Endothelial cell of umbilical vein (primary cell): ENCODE results near the gene ZNF354C. TPM values are rescaled to one million over a fixed set of nuclear protein-coding genes. Genes with fewer than 3 reads are reported as not detected.

Source experiments
- BruUV-seq: library from RNA; stranded (reverse); fragments of 400-500 nt; replicated peaks from 2 replicates; lab custom pipeline; 2021; lab: Mats Ljungman, UMichigan
- CTCF ChIA-PET: fragments of 300-600, 350-600 bp; sonication (Branson Sonifier 250); formaldehyde crosslinking; loops from one replicate; lab custom pipeline; 2021; ENCODE audit warnings: antibody characterized with exemption, inconsistent platforms; lab: Charles Lee
- POLR2A ChIA-PET: fragments of 300-600, 350-600 bp; sonication (Branson Sonifier 250); formaldehyde crosslinking; loops from one replicate; lab custom pipeline; 2021; ENCODE audit warnings: antibody characterized with exemption, inconsistent platforms; lab: Charles Lee
- DNase-seq: peaks from one replicate; pipeline ENCODE4 v3.0.0-alpha.2; 2011; ENCODE audit warnings: low read depth, low spot score
- FAIRE-seq: peaks from 2 replicates; lab custom pipeline; 2011; peaks lifted over from hg19 to GRCh38; lab: Jason Lieb, UNC
- H2AFZ ChIP-seq: 2 replicates; pipeline ENCODE4 v1.6.0; 2012; ENCODE audit warnings: low read depth, low read length, control low read depth, inconsistent platforms
- H3K27ac ChIP-seq: 2 replicates; pipeline ENCODE4 v1.5.1; 2011; ENCODE audit warnings: low read depth, mild to moderate bottlenecking, control low read depth, low read length, moderate library complexity; ENCODE audit not compliant: insufficient read depth
- H3K27me3 ChIP-seq, 2 experiments: 2 replicates each; pipeline versions ENCODE4 v1.6.0 to v1.6.1; 2011; ENCODE audit warnings: low read length in 2 of 2, mixed read lengths in 1 of 2; ENCODE audit not compliant: control insufficient read depth in 2 of 2, insufficient read depth in 2 of 2
- H3K36me3 ChIP-seq, 2 experiments: 2 replicates in 1 of 2; 3 replicates in 1 of 2; pipeline ENCODE4 v1.5.1; 2011; ENCODE audit warnings: low read length in 2 of 2, mild to moderate bottlenecking in 1 of 2, moderate library complexity in 1 of 2; ENCODE audit not compliant: control insufficient read depth in 2 of 2, insufficient read depth in 2 of 2; ENCODE audit errors: extremely low read depth in 1 of 2
- H3K4me1 ChIP-seq: 3 replicates; pipeline ENCODE4 v1.5.1; 2011; ENCODE audit warnings: mild to moderate bottlenecking, low read length; ENCODE audit not compliant: control insufficient read depth, insufficient read depth; ENCODE audit errors: extremely low read depth
- H3K4me2 ChIP-seq: 2 replicates; pipeline ENCODE4 v1.6.1; 2011; ENCODE audit warnings: low read length, control low read depth, mixed read lengths; ENCODE audit not compliant: insufficient read depth
- H3K4me3 ChIP-seq, 3 experiments: fragments of 200-600 bp in 1 of 3; sonication (generic), shearing (Covaris generic) in 1 of 3; replicated peaks in 1 of 3; 2 replicates each; pipeline ENCODE4 v1.5.1; 2011 to 2016; ENCODE audit warnings: control low read depth in 3 of 3, low read length in 3 of 3, mild to moderate bottlenecking in 2 of 3, inconsistent platforms in 1 of 3, low read depth in 1 of 3, moderate library complexity in 1 of 3; ENCODE audit not compliant: insufficient read depth in 1 of 3
- H3K79me2 ChIP-seq: 2 replicates; pipeline ENCODE4 v1.6.0; 2012; ENCODE audit warnings: low read length, inconsistent platforms; ENCODE audit not compliant: control insufficient read depth, insufficient read depth
- H3K9ac ChIP-seq: replicated peaks from 2 replicates; pipeline ENCODE3; 2011; ENCODE audit warnings: low read length, control low read depth; ENCODE audit not compliant: insufficient read depth; ENCODE audit errors: extremely low read depth
- H3K9me1 ChIP-seq: replicated peaks from 3 replicates; pipeline ENCODE4 v1.6.0; 2011; ENCODE audit warnings: mild to moderate bottlenecking, low read length; ENCODE audit not compliant: control insufficient read depth, insufficient read depth; ENCODE audit errors: extremely low read depth
- H3K9me3 ChIP-seq: replicated peaks from 2 replicates; pipeline ENCODE4 v1.5.1; 2012; ENCODE audit warnings: low read length, inconsistent platforms; ENCODE audit not compliant: control insufficient read depth, insufficient read depth
- H4K20me1 ChIP-seq: replicated peaks from 2 replicates; pipeline ENCODE3; 2011; ENCODE audit warnings: mild to moderate bottlenecking, low read length; ENCODE audit not compliant: control insufficient read depth, insufficient read depth; ENCODE audit errors: extremely low read depth
- CTCF ChIP-seq, 2 donors: IDR thresholded peaks; 1 replicate in 1 of 2; 2 replicates in 1 of 2; pipeline ENCODE4 v1.5.1; 2011; ENCODE audit warnings: low read length in 2 of 2, mild to moderate bottlenecking in 2 of 2, moderate library complexity in 2 of 2, control low read depth in 1 of 2, inconsistent platforms in 1 of 2, low read depth in 1 of 2; ENCODE audit not compliant: insufficient read depth in 1 of 2; ENCODE audit errors: extremely low read depth in 1 of 2
- EZH2 ChIP-seq: IDR thresholded peaks from 2 replicates; pipeline ENCODE4 v1.6.1; 2012; ENCODE audit warnings: borderline replicate concordance, low read depth, mild to moderate bottlenecking, moderate library complexity, low read length, inconsistent platforms; ENCODE audit not compliant: severe bottlenecking
- FOS ChIP-seq: IDR thresholded peaks from 2 replicates; pipeline ENCODE4 v1.6.1; 2011; ENCODE audit warnings: mild to moderate bottlenecking, low read length, moderate library complexity, borderline replicate concordance; ENCODE audit not compliant: insufficient read depth
- GATA2 ChIP-seq: IDR thresholded peaks from 2 replicates; pipeline ENCODE4 v1.7.0; 2011; ENCODE audit warnings: low read depth, mild to moderate bottlenecking, moderate library complexity, mixed read lengths, low read length; ENCODE audit not compliant: insufficient read length, insufficient read depth
- JUN ChIP-seq: IDR thresholded peaks from 2 replicates; pipeline ENCODE4 v1.6.1; 2011; ENCODE audit warnings: borderline replicate concordance, low read depth; ENCODE audit not compliant: insufficient read length, insufficient read depth
- MAX ChIP-seq: IDR thresholded peaks from 2 replicates; pipeline ENCODE4 v1.6.1; 2011; ENCODE audit not compliant: insufficient read depth, insufficient read length
- MYC ChIP-seq: IDR thresholded peaks from one replicate; pipeline ENCODE4 v1.6.1; 2011; ENCODE audit warnings: mild to moderate bottlenecking, low read depth, low read length
- POLR2A ChIP-seq: IDR thresholded peaks from 2 replicates; pipeline ENCODE4 v1.6.1; 2012; ENCODE audit warnings: low read depth, mild to moderate bottlenecking, control low read depth, low read length
- POLR2AphosphoS5 ChIP-seq: IDR thresholded peaks from 2 replicates; pipeline ENCODE4 v1.6.1; 2012; ENCODE audit warnings: low read depth, mild to moderate bottlenecking, control low read depth, low read length, moderate library complexity; ENCODE audit not compliant: insufficient read depth
- dilution Hi-C: fragments of 300-500 bp; cut with MboI; formaldehyde crosslinking; loops from one replicate; pipeline ENCODE4 v1.15.0; 2019; ENCODE audit warnings: low sequenced_read_pairs; ENCODE audit not compliant: extremely low pct_ligation_motif_present
- intact Hi-C: fragments of 100-400 bp; cut with micrococcal nuclease; formaldehyde crosslinking; loops from one replicate; pipeline ENCODE4 v1.10.0; 2022
- polyA plus RNA-seq, 4 experiments: library from polyadenylated mRNA; depleted of rRNA in 3 of 4; stranded (reverse) in 3 of 4; unstranded in 1 of 4; fragments of >200 nt; gene quantifications; 2 replicates each; pipeline versions ENCODE4 v1.2.1 to v1.2.3, GENCODE V29; 2011 to 2012; ENCODE audit warnings: missing spikeins in 1 of 4
- total RNA-seq: library from RNA; stranded (reverse); gene quantifications from 2 replicates; pipeline ENCODE4 v1.2.3, GENCODE V29; 2021

ZNF354C gene
- total and polyA plus RNA-seq, 2 donors (not counting 3 experiments of a cell fraction or from before 2014, with no cell fraction given), result 1.5 to 4.7 TPM

- Histone ChIP-seq H3K27me3 (no peaks in the 10 kb centered on the region), H3K4me1 (peaks cover 6% of the 10 kb centered on the region), H3K4me2 (peak overlapping the region; percentile 8), H3K4me3 (peak overlapping the region in 2 of 3 experiments; percentile 37 to 73), H3K36me3 (peaks cover 0 to 3% of the 10 kb centered on the region in 2 experiments), H4K20me1 (no peaks in the 10 kb centered on the region), H3K27ac (no peak overlapping the region), H3K9me1 (no peaks in the 10 kb centered on the region), H3K9ac (no peak overlapping the region), H3K9me3 (no peaks in the 10 kb centered on the region), H3K79me2 (peaks cover 4% of the 10 kb centered on the region), H2AFZ (no peak overlapping the region)
- CTCF ChIA-PET, result interaction anchor here (0.9 to 2.3 kb wide), 5 partner anchors 10 to 433 kb away, joined by 3 to 17 read pairs (median 7); partner anchors contain the start of genes ZNF354A, ZNF354B and ZNF879
- dilution Hi-C loops, result no loop called here
- DNase-seq (no peak), FAIRE-seq (no peak)
- POLR2A ChIA-PET, result interaction anchor here (1.4 to 1.5 kb wide), 2 partner anchors 201 to 330 kb away, joined by 7 to 8 read pairs; partner anchors contain the start of genes ZNF354A and ZNF354B
- TF ChIP-seq POLR2A, result no peak
- TF ChIP-seq FOS, result no peak
- no peak for TF ChIP-seq GATA2
- no peak for TF ChIP-seq CTCF (IDR thresholded peaks at IDR 0.05; ENCODE audit: extremely low read depth in 1 of 2, insufficient read depth in 1 of 2, low read depth in 1 of 2, low read length in 2 of 2)
- TF ChIP-seq MYC, result no peak
- TF ChIP-seq JUN, result no peak
- no peak for TF ChIP-seq EZH2
- no peak for TF ChIP-seq MAX
- no peak for TF ChIP-seq POLR2AphosphoS5
- BruUV-seq, result no TSS peak
- intact Hi-C loops, result loop anchor here (2.0 to 5.0 kb wide), 2 partner anchors 166 to 431 kb away; partner anchors contain the start of gene ZFP2
Measured at GRCh38 chr5:179061025-179061424, 852 bp downstream of the ZNF354C start.
